HFFc6 (cell line): Measurements from ENCODE around the gene IL2RG. TPM values are rescaled to one million over a fixed set of nuclear protein-coding genes. Genes with fewer than 3 reads are reported as not detected.

Experiments used
- DNase-seq: peaks from one replicate; pipeline ENCODE4 v3.0.0-alpha.2; 2018
- H3K27ac Mint-ChIP-seq: 2 replicates; pipeline ENCODE4 v1.8.0; 2020; ENCODE audit warnings: mild to moderate bottlenecking, mixed read lengths
- H3K27me3 Mint-ChIP-seq: 2 replicates; pipeline ENCODE4 v1.8.0; 2021; ENCODE audit warnings: mild to moderate bottlenecking, moderate library complexity, mixed read lengths; ENCODE audit not compliant: insufficient read depth
- H3K36me3 Mint-ChIP-seq: 2 replicates; pipeline ENCODE4 v1.8.0; 2021; ENCODE audit warnings: low read depth, mixed read lengths
- H3K4me1 Mint-ChIP-seq: 2 replicates; pipeline ENCODE4 v1.8.0; 2020; ENCODE audit warnings: low read depth, mixed read lengths
- H3K4me3 Mint-ChIP-seq: 2 replicates; pipeline ENCODE4 v1.8.0; 2020; ENCODE audit warnings: mild to moderate bottlenecking, moderate library complexity, mixed read lengths
- H3K9me3 Mint-ChIP-seq: 2 replicates; pipeline ENCODE4 v1.8.0; 2020; ENCODE audit warnings: mild to moderate bottlenecking, mixed read lengths
- total RNA-seq, 6 experiments: library from RNA; stranded (reverse); fragmentation: NEBNext Ultra II Directional; extraction: Animal tissue kit (Norgen Biotek cat#: 25700); gene quantifications; 2 replicates in 1 of 6; 3 replicates in 5 of 6; pipeline ENCODE4 v1.2.3, GENCODE V29; 2021
- TF ChIP-seq, protein P1 (sequence below): fragments of 200-600 bp; sonication (generic); IDR thresholded peaks from 2 replicates; pipeline ENCODE4 v1.5.0; 2021; ENCODE audit warnings: antibody characterized with exemption, mild to moderate bottlenecking

Gene IL2RG
- total RNA-seq, 6 experiments from 2014 or later = 0.37 to 0.43 TPM; not detected in 4

GRCh38 chrX:71085900-71086299, 25.5 kb downstream of the IL2RG start:
- no peaks in the 10 kb centered on the region for H3K36me3 Mint-ChIP-seq

DNA sequence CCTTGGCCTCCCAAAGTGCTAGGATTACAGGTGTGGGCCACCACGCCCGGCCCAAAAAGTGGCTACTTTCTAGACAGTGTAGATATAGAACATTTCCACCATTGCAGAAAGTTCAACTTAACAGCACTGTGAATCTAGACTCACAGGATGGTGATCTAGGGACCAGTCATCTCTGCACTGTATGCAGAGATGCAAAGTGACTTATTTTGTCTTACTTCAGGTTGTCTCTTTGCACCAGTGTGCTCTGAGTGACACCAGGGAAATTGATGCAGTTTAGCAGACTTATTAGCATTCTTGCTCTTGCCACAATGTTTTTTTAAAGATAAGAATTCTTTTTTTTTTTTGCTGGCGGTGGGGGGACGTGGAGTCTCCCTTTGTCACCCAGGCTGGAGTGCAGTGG, 28.6 kb downstream of the IL2RG start:
- Mint-ChIP-seq H3K4me3 (no peak overlapping the region), H3K27me3 (peaks cover 6% of the 10 kb centered on the region), H3K36me3 (no peaks in the 10 kb centered on the region), H3K9me3 (no peaks in the 10 kb centered on the region), H3K27ac (no peak overlapping the region), H3K4me1 (peaks cover 10% of the 10 kb centered on the region; the same call in 1 of the 2 replicates)
- TF ChIP-seq, protein P1, sequence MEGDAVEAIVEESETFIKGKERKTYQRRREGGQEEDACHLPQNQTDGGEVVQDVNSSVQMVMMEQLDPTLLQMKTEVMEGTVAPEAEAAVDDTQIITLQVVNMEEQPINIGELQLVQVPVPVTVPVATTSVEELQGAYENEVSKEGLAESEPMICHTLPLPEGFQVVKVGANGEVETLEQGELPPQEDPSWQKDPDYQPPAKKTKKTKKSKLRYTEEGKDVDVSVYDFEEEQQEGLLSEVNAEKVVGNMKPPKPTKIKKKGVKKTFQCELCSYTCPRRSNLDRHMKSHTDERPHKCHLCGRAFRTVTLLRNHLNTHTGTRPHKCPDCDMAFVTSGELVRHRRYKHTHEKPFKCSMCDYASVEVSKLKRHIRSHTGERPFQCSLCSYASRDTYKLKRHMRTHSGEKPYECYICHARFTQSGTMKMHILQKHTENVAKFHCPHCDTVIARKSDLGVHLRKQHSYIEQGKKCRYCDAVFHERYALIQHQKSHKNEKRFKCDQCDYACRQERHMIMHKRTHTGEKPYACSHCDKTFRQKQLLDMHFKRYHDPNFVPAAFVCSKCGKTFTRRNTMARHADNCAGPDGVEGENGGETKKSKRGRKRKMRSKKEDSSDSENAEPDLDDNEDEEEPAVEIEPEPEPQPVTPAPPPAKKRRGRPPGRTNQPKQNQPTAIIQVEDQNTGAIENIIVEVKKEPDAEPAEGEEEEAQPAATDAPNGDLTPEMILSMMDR = no peak
- no peak for DNase-seq

More at GRCh38 chrX:71085900-71086299, 25.5 kb downstream of the IL2RG start:
- TF ChIP-seq, protein P1 = no peak
- Mint-ChIP-seq H3K4me1 (peaks cover 10% of the 10 kb centered on the region; the same call in 1 of the 2 replicates), H3K27me3 (no peaks in the 10 kb centered on the region; the same call in none of the 2 replicates), H3K4me3 (no peak overlapping the region), H3K27ac (no peak overlapping the region), H3K9me3 (no peaks in the 10 kb centered on the region)
- no peak for DNase-seq

- Mint-ChIP-seq H3K36me3 (no peaks in the 10 kb centered on the region), H3K4me3 (no peak overlapping the region), H3K9me3 (no peaks in the 10 kb centered on the region), H3K4me1 (peaks cover 10% of the 10 kb centered on the region; the same call in 1 of the 2 replicates), H3K27ac (no peak overlapping the region), H3K27me3 (peaks cover 6% of the 10 kb centered on the region)
- no peak for DNase-seq
- TF ChIP-seq, protein P1 = no peak
These were observed 29.2 kb downstream of the IL2RG start for GRCh38 chrX:71082124-71082647.

DNA sequence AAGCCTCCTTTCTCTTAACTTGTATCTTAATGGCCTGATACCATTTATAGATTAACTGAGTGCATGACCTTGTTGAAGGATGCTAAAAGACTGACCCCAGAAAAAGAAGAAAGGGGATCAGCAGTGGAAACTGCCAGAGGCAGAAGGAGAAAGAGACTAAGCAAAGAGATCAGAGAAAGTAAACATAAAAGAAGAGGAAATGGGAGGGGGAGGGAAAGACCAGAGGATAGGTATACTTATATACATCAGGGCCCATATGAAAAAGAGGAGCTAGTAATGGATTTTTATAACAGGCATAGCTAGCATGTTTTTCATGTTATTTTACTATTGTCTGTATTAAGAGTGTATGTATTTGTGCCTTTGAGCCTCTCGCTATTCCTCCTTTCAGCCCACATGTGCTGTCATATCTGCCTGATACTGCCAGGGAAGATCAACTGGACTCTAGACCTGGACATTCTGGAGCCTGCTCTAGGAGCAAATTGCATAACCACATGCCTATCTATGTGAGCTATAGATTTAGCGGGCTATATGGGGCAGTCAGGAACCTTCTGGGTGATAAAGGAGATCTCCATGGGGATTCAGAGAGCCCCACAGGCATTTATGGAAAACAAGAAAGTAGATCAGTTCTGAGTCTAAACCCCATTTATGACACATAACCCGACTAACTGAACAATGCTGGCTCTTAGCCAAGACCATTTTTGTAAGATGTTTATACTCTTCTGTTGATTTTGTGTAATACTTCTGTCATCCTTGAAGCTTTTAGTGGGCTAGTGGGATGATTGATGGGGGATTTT, 29.9 kb downstream of the IL2RG start:
- H3K27ac Mint-ChIP-seq = no peak overlapping the region
- no peak for DNase-seq
- no peaks in the 10 kb centered on the region for H3K36me3 Mint-ChIP-seq
- no peaks in the 10 kb centered on the region for H3K9me3 Mint-ChIP-seq
- TF ChIP-seq, protein P1 = no peak
- H3K4me3 Mint-ChIP-seq = no peak overlapping the region
- H3K27me3 Mint-ChIP-seq = peaks cover 6% of the 10 kb centered on the region
- H3K4me1 Mint-ChIP-seq = peaks cover 10% of the 10 kb centered on the region; the same call in 1 of the 2 replicates

DNA sequence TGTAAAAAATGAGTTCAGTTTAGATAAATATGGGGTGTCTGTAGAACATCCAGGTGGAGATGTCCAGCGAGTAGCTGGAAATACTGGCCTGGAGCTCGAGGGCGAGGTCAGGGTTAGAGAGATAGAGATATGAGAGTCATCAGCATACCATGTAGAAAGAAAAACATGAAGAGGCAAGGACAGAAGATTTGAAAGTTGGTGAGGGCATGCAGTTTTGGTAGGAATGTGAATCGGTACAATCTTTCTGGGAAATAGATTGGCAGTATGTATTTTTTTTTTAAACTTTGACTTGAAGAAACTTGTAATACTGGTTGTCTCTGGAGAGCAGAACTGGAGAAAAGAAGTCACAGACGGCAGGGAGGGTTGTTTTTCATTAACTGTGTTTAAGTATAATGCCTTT, 40.8 kb downstream of the IL2RG start:
- no peak for DNase-seq
- Mint-ChIP-seq H3K9me3 (no peaks in the 10 kb centered on the region), H3K27me3 (peaks cover 1% of the 10 kb centered on the region), H3K4me1 (peaks cover 6% of the 10 kb centered on the region), H3K4me3 (no peak overlapping the region), H3K27ac (no peak overlapping the region), H3K36me3 (no peaks in the 10 kb centered on the region)
- TF ChIP-seq, protein P1 = no peak
